BE2C (cell line): Measurements from ENCODE around the gene FGF14.

Experiments
- DNase-seq: peaks from one replicate; pipeline ENCODE4 v3.0.0-alpha.2; 2020
- H3K27me3 ChIP-seq: fragments of 250-450 bp; sonication (Bioruptor Pico); 2 replicates; pipeline ENCODE4 v1.5.1; 2020; ENCODE audit warnings: mild to moderate bottlenecking
- H3K36me3 ChIP-seq: fragments of 250-450 bp; sonication (Bioruptor Pico); 2 replicates; pipeline ENCODE4 v1.5.1; 2020; ENCODE audit warnings: mild to moderate bottlenecking
- H3K4me1 ChIP-seq: fragments of 250-450 bp; sonication (Bioruptor Pico); 2 replicates; pipeline ENCODE4 v1.5.1; 2020
- H3K4me3 ChIP-seq: 2 replicates; pipeline ENCODE4 v1.5.1; 2011; ENCODE audit warnings: low read depth, low read length
- H3K9me3 ChIP-seq: fragments of 250-450 bp; sonication (Bioruptor Pico); 2 replicates; pipeline ENCODE4 v1.5.1; 2020
- TF ChIP-seq, protein P1 (sequence below): IDR thresholded peaks from 2 replicates; pipeline ENCODE4 v1.5.1; 2012; ENCODE audit warnings: mild to moderate bottlenecking, low read depth, low read length

FGF14 gene

DNA sequence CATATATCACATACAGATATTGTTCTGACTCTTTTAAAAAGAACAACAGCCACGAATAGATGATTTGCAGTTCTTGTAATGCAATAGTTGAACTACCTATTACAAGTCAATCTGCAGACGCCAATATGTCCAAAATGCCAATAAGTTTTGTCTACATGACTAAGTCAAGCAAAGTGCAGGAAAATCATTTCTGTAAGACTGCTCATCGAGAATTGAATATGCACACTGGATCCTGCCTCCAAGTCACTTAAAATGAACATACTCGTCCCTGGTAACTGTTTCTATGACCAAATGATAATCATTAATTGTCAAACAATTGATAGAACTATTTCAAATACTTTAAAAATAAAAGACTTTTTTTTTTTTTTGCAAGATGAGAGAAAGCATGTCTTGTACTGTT is 573.7 kb downstream of the FGF14 start:
- H3K4me3 ChIP-seq: no peak overlapping the region
- no peaks in the 10 kb centered on the region for H3K4me1 ChIP-seq
- TF ChIP-seq, protein P1, sequence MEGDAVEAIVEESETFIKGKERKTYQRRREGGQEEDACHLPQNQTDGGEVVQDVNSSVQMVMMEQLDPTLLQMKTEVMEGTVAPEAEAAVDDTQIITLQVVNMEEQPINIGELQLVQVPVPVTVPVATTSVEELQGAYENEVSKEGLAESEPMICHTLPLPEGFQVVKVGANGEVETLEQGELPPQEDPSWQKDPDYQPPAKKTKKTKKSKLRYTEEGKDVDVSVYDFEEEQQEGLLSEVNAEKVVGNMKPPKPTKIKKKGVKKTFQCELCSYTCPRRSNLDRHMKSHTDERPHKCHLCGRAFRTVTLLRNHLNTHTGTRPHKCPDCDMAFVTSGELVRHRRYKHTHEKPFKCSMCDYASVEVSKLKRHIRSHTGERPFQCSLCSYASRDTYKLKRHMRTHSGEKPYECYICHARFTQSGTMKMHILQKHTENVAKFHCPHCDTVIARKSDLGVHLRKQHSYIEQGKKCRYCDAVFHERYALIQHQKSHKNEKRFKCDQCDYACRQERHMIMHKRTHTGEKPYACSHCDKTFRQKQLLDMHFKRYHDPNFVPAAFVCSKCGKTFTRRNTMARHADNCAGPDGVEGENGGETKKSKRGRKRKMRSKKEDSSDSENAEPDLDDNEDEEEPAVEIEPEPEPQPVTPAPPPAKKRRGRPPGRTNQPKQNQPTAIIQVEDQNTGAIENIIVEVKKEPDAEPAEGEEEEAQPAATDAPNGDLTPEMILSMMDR: no peak
- no peaks in the 10 kb centered on the region for H3K27me3 ChIP-seq
- H3K36me3 ChIP-seq: no peaks in the 10 kb centered on the region
- DNase-seq: no peak
- no peaks in the 10 kb centered on the region for H3K9me3 ChIP-seq

GRCh38 chr13:101817898-101818297 is 584.0 kb downstream of the FGF14 start:
- DNase-seq: no peak
- TF ChIP-seq, protein P1: no peak
- H3K36me3 ChIP-seq: no peaks in the 10 kb centered on the region

GRCh38 chr13:101811881-101812280 is 590.0 kb downstream of the FGF14 start:
- TF ChIP-seq, protein P1: no peak

More at GRCh38 chr13:101817898-101818297, 584.0 kb downstream of the FGF14 start:
- no peak overlapping the region for H3K4me3 ChIP-seq
- H3K9me3 ChIP-seq: no peaks in the 10 kb centered on the region
- no peaks in the 10 kb centered on the region for H3K27me3 ChIP-seq
- no peaks in the 10 kb centered on the region for H3K4me1 ChIP-seq

DNA sequence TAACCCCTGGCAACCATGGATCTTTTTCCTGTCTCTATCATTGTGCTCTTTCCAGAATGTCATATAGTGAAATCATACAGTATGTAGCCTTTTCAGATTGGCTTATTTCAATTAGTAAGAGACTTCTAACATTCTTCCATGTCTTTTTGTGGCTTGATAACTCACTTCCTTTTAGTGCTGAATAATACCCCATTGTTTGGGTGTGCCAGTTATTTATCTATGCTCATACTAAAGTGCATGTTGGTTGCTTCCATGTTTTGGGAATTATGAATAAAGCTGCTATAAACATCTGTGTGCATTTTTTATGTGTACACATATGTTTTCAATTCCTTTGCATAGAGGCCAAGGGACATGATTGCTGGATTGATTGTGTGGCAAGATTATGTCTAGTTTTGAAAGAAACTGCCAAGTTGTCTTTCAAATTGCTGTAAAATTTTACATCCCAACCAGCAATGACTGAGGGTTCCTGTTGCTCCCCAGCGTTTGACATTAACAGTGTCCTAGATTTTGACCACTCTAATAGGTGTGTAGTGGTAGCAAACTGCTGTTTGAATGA is 590.5 kb downstream of the FGF14 start:
- Histone ChIP-seq H3K27me3 (no peaks in the 10 kb centered on the region), H3K9me3 (no peaks in the 10 kb centered on the region), H3K36me3 (no peaks in the 10 kb centered on the region), H3K4me3 (no peak overlapping the region), H3K4me1 (peaks cover 5% of the 10 kb centered on the region; the same call in 1 of the 2 replicates)
- DNase-seq: no peak
- TF ChIP-seq, protein P1: no peak

More at GRCh38 chr13:101811881-101812280, 590.0 kb downstream of the FGF14 start:
- no peak overlapping the region for H3K4me3 ChIP-seq
- DNase-seq: no peak
- no peaks in the 10 kb centered on the region for H3K27me3 ChIP-seq
- no peaks in the 10 kb centered on the region for H3K9me3 ChIP-seq
- no peaks in the 10 kb centered on the region for H3K36me3 ChIP-seq
- H3K4me1 ChIP-seq: peaks cover 5% of the 10 kb centered on the region; the same call in 1 of the 2 replicates

- Histone ChIP-seq H3K36me3 (no peaks in the 10 kb centered on the region), H3K4me1 (no peaks in the 10 kb centered on the region), H3K9me3 (no peaks in the 10 kb centered on the region), H3K4me3 (no peak overlapping the region), H3K27me3 (no peaks in the 10 kb centered on the region)
- no peak for DNase-seq
- TF ChIP-seq, protein P1: no peak
These were observed 602.7 kb downstream of the FGF14 start for GRCh38 chr13:101799196-101799595.

GRCh38 chr13:101798437-101798836 is 603.4 kb downstream of the FGF14 start:
- TF ChIP-seq, protein P1: no peak
- no peak for DNase-seq
- no peak overlapping the region for H3K4me3 ChIP-seq
- H3K27me3 ChIP-seq: no peaks in the 10 kb centered on the region
- no peaks in the 10 kb centered on the region for H3K36me3 ChIP-seq
- no peaks in the 10 kb centered on the region for H3K4me1 ChIP-seq
- no peaks in the 10 kb centered on the region for H3K9me3 ChIP-seq
